SK-N-SH treated with all-trans-retinoic acid at 6 μM for 48 hours (cell line): ENCODE measurements around the gene VOPP1.

Experiments
- ARNTL ChIP-seq: fragments of 450-650 bp; formaldehyde crosslinking; IDR thresholded peaks from 2 replicates; pipeline ENCODE4 v1.5.0; 2020; ENCODE audit warnings: low read depth, mild to moderate bottlenecking, moderate library complexity, borderline replicate concordance
- PATZ1 ChIP-seq: fragments of 250-450 bp; sonication (Bioruptor Pico); IDR thresholded peaks from 2 replicates; pipeline ENCODE4 v1.8.0; 2020; ENCODE audit warnings: mild to moderate bottlenecking, moderate library complexity, borderline replicate concordance
- PPARA ChIP-seq: fragments of 250-450 bp; sonication (Bioruptor Pico); IDR thresholded peaks from 2 replicates; pipeline ENCODE4 v1.5.0; 2020; ENCODE audit warnings: mild to moderate bottlenecking, borderline replicate concordance
- SNAI2 ChIP-seq: fragments of 250-450 bp; sonication (Bioruptor Pico); IDR thresholded peaks from 2 replicates; pipeline ENCODE4 v1.5.0; 2020; ENCODE audit warnings: mild to moderate bottlenecking, moderate library complexity
- ZNF70 ChIP-seq: fragments of 450-650 bp; formaldehyde crosslinking; IDR thresholded peaks from 2 replicates; pipeline ENCODE4 v1.5.0; 2020; ENCODE audit warnings: mild to moderate bottlenecking, moderate library complexity

- no peak for TF ChIP-seq ARNTL (CRISPR knock-in tag)
- no peak for TF ChIP-seq SNAI2 (CRISPR knock-in tag)
- TF ChIP-seq ZNF70 (CRISPR knock-in tag) = no peak
- TF ChIP-seq PATZ1 (CRISPR knock-in tag) = no peak
- no peak for TF ChIP-seq PPARA
Observed at GRCh38 chr7:55575098-55575497, 2.8 kb upstream of the VOPP1 start.
